Measurements from ENCODE around the gene MT2A. TPM values are rescaled to one million over a fixed set of nuclear protein-coding genes. Genes with fewer than 3 reads are reported as not detected.
A peak's percentile ranks its signal among the peaks of the same experiment; 100 is the strongest.

The MT2A gene
- total and polyA plus RNA-seq, 2 of the 4 experiments (the other 2 are of a cell fraction): 25.5 to 621 TPM

- no peaks in the 10 kb centered on the region for H3K9me1 ChIP-seq (ENCODE audit: insufficient read depth, low read length)
- intact Hi-C loops (cut with micrococcal nuclease): no loop called here
- CTCF ChIA-PET: no interaction called here
- no peaks in the 10 kb centered on the region; the same call in 1 of the 2 replicates for H3K4me1 ChIP-seq (ENCODE audit: control insufficient read depth, insufficient read depth, low read length)
- no TSS peak for BruUV-seq (replicated peaks)
- H3K4ac ChIP-seq (ENCODE audit: low read depth, low read length): no peak overlapping the region
- WGBS, 2 experiments (ENCODE audit: extremely low coverage in 2 of 2, insufficient read length in 1 of 2): no CpG with 5 or more reads among the region's 2 CpGs
- H3K9ac ChIP-seq (ENCODE audit: low read depth, low read length): no peak overlapping the region
- DNase-seq (no peak), ATAC-seq (ENCODE audit: low read depth) (no peak)
- no peak overlapping the region for H3K14ac ChIP-seq (replicated peaks; ENCODE audit: low read depth, low read length)
- H4K8ac ChIP-seq (ENCODE audit: low read depth in 2 of 2, low read length in 2 of 2): no peak overlapping the region
- TF ChIP-seq, protein P1, sequence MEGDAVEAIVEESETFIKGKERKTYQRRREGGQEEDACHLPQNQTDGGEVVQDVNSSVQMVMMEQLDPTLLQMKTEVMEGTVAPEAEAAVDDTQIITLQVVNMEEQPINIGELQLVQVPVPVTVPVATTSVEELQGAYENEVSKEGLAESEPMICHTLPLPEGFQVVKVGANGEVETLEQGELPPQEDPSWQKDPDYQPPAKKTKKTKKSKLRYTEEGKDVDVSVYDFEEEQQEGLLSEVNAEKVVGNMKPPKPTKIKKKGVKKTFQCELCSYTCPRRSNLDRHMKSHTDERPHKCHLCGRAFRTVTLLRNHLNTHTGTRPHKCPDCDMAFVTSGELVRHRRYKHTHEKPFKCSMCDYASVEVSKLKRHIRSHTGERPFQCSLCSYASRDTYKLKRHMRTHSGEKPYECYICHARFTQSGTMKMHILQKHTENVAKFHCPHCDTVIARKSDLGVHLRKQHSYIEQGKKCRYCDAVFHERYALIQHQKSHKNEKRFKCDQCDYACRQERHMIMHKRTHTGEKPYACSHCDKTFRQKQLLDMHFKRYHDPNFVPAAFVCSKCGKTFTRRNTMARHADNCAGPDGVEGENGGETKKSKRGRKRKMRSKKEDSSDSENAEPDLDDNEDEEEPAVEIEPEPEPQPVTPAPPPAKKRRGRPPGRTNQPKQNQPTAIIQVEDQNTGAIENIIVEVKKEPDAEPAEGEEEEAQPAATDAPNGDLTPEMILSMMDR (conservative IDR thresholded peaks at IDR 0.05; ENCODE audit: low read depth, low read length): no peak
- TF ChIP-seq CEBPB (IDR thresholded peaks at IDR 0.05; ENCODE audit: low read depth, low read length) (peak; percentile 45; the same call in 1 of the 2 replicates), NFE2L2 (IDR thresholded peaks at IDR 0.05; ENCODE audit: low read depth, low read length) (no peak), CHD1 (IDR thresholded peaks at IDR 0.05; ENCODE audit: low read depth, low read length) (no peak)
- no peak overlapping the region for H2BK20ac ChIP-seq (ENCODE audit: low read depth, low read length)
- no peak overlapping the region for H3K56ac ChIP-seq (ENCODE audit: extremely low read depth, insufficient read depth, low read length)
- H3K27ac ChIP-seq (ENCODE audit: insufficient read depth, low read length): no peak overlapping the region
- H2BK120ac ChIP-seq (ENCODE audit: low read depth, low read length): no peak overlapping the region
- H2BK15ac ChIP-seq (ENCODE audit: low read depth, low read length): no peak overlapping the region
- in situ Hi-C loops (cut with MboI; ENCODE audit: low sequenced_read_pairs): no loop called here
- H3K23ac ChIP-seq (ENCODE audit: low read depth, low read length): no peak overlapping the region
- H3K4me3 ChIP-seq (ENCODE audit: insufficient read depth, low read depth, low read length): no peak overlapping the region
- H3K4me2 ChIP-seq (ENCODE audit: low read depth, low read length): no peak overlapping the region
- no peaks in the 10 kb centered on the region for H4K20me1 ChIP-seq (ENCODE audit: insufficient read depth, low read length)
- no peak overlapping the region for H2BK5ac ChIP-seq (ENCODE audit: low read depth, low read length, poor library complexity, severe bottlenecking)
- H2AK5ac ChIP-seq (ENCODE audit: low read depth, low read length): no peak overlapping the region
- no peaks in the 10 kb centered on the region for H3K79me1 ChIP-seq (ENCODE audit: low read depth in 1 of 2, low read length in 2 of 2)
- 0 out of 2 replicates have a peak, but pooled peaks cover 1% of the 10 kb centered on the region for H3K9me3 ChIP-seq (ENCODE audit: control insufficient read depth, insufficient read depth, low read length)
- H3K36me3 ChIP-seq (ENCODE audit: control insufficient read depth, insufficient read depth, low read length): no peaks in the 10 kb centered on the region
- POLR2A ChIA-PET (ENCODE audit: unreplicated experiment): interaction anchor here (0.8 kb wide), 1 partner anchor 11 kb away, joined by 3 read pairs; no protein-coding TSS in a partner anchor
- no peak overlapping the region for H2AFZ ChIP-seq (replicated peaks; ENCODE audit: low read length, poor library complexity)
- no peak overlapping the region for H4K5ac ChIP-seq (ENCODE audit: low read depth, low read length)
- H3K27me3 ChIP-seq (ENCODE audit: control insufficient read depth, insufficient read depth, low read length): peaks cover 89% of the 10 kb centered on the region
- no peak overlapping the region for H4K91ac ChIP-seq (ENCODE audit: insufficient read depth, low read depth, low read length)
- no peak overlapping the region for H2AK9ac ChIP-seq (replicated peaks; ENCODE audit: low read depth, low read length, poor library complexity)
- no peak overlapping the region for H3K18ac ChIP-seq (ENCODE audit: low read depth, low read length)
- dilution Hi-C loops (cut with HindIII; ENCODE audit: low sequenced_read_pairs, unreplicated experiment): no loop called here
These were observed 32.8 kb downstream of the MT2A start for GRCh38 chr16:56641166-56641565.
